A673 (cell line): ENCODE measurements around the gene SPTLC2.

Experiments
- CTCF ChIP-seq: fragments of 300-800, 200-600 bp; sonication (generic); conservative IDR thresholded peaks from 2 replicates; pipeline ENCODE4 v1.5.1; 2017; ENCODE audit warnings: low read depth, mild to moderate bottlenecking, antibody characterized with exemption, low read length, moderate library complexity, mixed read lengths
- EZH2 ChIP-seq: fragments of 200-600 bp; sonication (generic); IDR thresholded peaks from 2 replicates; pipeline ENCODE4 v1.6.1; 2017; ENCODE audit warnings: borderline replicate concordance, low read depth, mild to moderate bottlenecking, mixed read lengths, antibody characterized with exemption, low read length; ENCODE audit not compliant: poor library complexity, severe bottlenecking

GRCh38 chr14:77610553-77610952 is 5.9 kb downstream of the SPTLC2 start:
- TF ChIP-seq CTCF = no peak
- TF ChIP-seq EZH2 = no peak
